IPS-11a (cell line): ENCODE measurements around the gene RIOK3.
"Not testable (repeated sequence)": the region's sequence is repeated elsewhere in the genome, so short reads cannot be mapped to it uniquely, and the experiment has no call there.

Experiments used
- H3K4me3 ChIP-seq: one replicate; pipeline ENCODE4 v1.5.1; 2013; ENCODE audit warnings: low read depth, low read length, control low read depth

The RIOK3 gene

GRCh38 chr18:23495723-23496440 lies 42.8 kb downstream of the RIOK3 start:
- H3K4me3 ChIP-seq: no peak overlapping the region

- no peak overlapping the region for H3K4me3 ChIP-seq
These were observed 45.0 kb downstream of the RIOK3 start for GRCh38 chr18:23498117-23498516.

DNA sequence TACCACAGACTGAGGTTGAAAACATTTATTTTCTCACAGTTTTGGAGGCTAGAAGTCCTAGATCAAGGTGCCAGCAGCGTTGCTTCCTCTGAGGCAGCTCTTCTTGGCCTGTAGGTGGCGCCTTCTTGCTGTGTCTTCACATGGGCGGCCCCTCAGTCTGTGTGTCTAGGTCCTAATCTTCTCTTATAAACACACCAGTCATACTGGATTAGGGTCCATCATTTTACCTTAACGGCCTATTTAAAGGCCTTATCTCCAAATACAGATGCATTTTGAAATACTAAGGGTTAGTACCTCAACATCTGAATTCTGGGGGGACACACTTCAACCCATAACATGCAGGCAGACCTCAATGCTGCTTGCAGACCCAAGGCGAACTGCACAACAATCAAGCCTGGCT lies 45.8 kb downstream of the RIOK3 start:
- no peak overlapping the region for H3K4me3 ChIP-seq

GRCh38 chr18:23499291-23499781 lies 46.2 kb downstream of the RIOK3 start:
- H3K4me3 ChIP-seq: no peak overlapping the region

DNA sequence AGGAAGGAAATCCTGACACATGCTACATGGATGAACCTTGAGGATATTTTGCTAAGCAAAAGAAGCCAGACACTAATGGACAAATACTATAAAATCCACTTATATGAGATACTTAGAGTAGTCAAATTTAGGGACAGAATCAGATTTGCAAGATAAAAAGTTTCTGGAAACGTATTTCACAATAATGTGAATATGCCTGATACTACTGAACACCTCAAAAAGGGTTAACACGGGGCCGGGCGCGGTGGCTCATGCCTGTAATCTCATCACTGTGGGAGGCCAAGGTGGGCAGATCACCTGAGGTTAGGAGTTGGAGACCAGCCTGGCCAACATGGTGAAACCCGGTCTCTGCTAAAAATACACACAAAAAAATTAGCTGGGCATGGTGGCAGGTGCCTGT lies 48.5 kb downstream of the RIOK3 start:
- no peak overlapping the region for H3K4me3 ChIP-seq

DNA sequence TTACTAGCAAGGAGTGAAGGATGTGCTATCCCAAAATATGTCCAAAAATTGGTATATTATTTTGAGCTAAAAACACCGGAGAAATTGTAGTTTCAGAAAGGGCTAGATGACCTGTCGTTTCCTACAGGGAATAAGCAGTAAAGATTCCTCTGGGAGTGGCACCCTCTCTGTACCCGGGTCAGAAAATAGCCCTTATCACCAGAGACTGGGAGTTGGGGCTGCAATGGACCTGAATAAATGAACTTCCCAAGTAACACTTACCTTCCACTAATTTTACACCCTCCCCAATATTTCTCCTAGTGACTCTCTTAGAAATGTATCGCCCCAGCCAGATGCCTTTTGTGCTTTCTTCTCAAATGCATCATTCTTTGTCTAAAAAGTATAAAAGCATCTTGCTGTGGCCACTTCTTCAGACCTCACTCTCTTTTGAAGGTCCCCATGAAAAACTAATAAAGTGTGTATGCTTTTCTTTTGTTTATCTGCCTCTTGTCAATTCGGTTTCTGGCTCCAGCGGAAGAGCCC lies 49.5 kb downstream of the RIOK3 start:
- H3K4me3 ChIP-seq: peak overlapping the region; percentile 72

DNA sequence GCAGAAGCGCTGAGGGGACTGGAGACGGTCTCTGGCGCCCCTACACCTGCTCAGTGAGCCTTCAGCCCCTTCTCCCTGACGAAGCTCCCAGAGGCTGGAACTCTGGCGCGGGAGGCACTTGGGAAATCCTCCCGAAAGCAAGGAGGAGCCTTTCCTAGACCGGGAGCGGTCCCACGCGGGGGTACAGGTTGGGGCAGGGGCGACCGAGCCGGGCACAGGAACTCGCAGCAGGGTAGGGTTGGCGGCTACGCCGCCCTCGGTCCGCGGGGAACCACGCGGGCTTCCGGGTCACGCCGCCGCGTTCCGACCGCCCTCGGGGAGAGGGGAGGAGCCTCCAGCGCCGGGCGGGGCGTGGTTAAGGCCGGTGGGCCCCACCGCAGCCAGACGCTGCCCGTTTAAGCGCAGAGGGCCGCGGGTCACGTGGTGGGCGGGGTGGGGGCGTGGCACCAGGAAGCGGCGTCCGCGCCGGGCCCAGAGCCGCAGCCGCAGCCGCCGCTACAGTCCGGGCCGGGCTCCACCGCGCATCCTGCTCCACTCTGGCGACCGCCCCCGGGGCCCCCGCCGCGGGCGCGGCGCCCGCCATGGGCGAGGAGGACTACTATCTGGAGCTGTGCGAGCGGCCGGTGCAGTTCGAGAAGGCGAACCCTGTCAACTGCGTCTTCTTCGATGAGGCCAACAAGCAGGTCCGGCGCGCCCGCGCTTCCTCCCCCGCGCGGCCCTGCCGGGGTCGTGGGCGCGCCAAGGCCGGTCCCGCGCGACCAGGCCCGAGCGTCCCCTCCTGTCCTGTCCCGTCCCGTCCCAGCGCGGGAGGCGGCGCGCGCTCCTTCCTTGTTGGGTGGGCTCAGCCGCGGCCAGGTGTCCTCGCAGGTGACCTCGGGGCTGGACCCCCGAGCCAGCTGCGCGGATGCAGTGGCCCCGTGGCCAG lies 50.2 kb downstream of the RIOK3 start, which contains the start of gene RMC1:
Gene RMC1, plus strand, starts transcription at position 474 of the 925 bp plus-strand sequence. Its CDS starts 108 bp downstream, at position 582.
- H3K4me3 ChIP-seq: peak within 1 kb of the TSS; percentile 72

DNA sequence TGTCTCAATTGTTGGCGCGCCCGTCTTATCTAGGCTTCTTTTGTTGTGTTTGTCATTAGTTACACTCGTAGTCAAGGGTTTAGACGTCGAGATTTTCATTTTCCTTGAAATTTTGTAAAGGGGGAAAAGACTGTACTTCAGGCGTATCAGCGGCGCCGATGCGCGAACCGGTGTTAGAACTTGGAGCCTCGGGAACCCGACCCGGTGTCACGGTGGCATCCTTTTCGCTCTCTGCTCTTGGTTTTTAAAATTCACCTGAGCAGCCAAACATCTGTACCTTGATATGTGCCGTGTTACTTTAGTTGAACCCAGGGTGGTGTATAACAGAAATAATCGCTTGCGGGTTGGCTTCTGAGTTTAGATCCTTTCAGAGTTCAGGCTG lies 50.9 kb downstream of the RIOK3 start:
- peak overlapping the region; percentile 72 for H3K4me3 ChIP-seq

DNA sequence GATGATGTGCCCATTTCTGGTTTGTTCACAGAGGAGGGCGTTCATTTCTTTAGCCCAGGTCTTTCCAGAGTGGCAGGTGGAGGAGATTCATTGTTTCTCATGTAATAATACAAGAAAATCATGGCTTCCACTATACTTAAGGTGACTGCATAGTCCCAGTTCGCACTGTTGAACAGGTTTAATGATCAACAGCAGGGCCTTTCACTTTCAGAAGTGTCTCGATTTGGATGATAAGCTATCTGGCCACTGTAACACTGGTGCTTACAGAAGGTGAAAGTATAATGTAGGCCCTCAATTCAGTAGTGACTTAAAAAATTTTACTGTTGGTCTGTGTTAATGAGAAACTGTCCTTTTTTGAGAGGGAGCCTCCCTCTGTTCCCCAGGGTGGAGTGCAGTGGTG lies 51.6 kb downstream of the RIOK3 start:
- H3K4me3 ChIP-seq: no peak overlapping the region

- H3K4me3 ChIP-seq: no peak overlapping the region
These were observed 53.3 kb downstream of the RIOK3 start for GRCh38 chr18:23506393-23506792.

- not testable (repeated sequence) for H3K4me3 ChIP-seq
These were observed 57.8 kb downstream of the RIOK3 start for GRCh38 chr18:23510923-23511322.

GRCh38 chr18:23512216-23512615 lies 59.1 kb downstream of the RIOK3 start:
- not testable (repeated sequence) for H3K4me3 ChIP-seq

GRCh38 chr18:23512641-23513040 lies 59.6 kb downstream of the RIOK3 start:
- H3K4me3 ChIP-seq: no peak overlapping the region

GRCh38 chr18:23515911-23516546 lies 62.9 kb downstream of the RIOK3 start:
- no peak overlapping the region for H3K4me3 ChIP-seq

- H3K4me3 ChIP-seq: no peak overlapping the region
These were observed 66.6 kb downstream of the RIOK3 start for GRCh38 chr18:23519734-23520133.

DNA sequence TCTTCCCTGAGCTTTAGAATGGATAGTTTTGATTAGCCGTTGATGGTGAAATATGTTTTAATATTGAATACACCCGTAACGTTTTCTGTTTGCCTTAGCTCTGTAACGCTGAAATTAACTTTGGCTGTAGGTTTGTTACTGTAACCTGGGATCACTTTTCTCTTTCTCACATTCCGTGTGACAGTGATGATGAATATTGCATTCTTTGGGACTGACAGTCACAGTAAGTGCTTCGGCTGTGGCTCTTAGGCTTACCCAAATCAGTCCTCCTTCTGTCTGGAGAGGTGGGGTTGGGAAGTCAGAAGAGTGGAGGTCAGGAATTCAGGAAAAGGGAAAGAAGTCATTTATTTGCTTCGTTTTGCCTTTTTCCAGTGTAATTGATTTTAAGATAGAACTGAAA lies 68.2 kb downstream of the RIOK3 start:
- no peak overlapping the region for H3K4me3 ChIP-seq

DNA sequence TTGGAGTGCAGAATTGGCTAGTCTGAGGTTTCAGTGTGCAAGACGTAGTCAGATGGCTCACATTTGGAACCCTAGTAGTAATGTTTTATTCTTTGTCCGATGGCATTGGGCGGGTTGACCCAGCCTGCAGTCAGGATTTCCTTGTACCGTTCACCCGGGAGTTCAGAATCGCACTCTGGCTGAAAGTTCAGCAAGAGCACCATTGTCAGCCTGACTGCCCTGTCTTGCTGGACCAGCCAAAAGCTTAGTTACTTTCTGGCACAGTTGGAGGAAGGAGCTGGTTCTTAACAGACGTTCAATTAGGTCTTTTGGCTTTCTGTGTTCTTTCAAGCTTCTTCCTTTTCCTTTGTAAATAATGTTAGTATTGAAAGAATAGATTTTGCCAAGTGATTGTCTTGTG lies 68.8 kb downstream of the RIOK3 start:
- no peak overlapping the region for H3K4me3 ChIP-seq

DNA sequence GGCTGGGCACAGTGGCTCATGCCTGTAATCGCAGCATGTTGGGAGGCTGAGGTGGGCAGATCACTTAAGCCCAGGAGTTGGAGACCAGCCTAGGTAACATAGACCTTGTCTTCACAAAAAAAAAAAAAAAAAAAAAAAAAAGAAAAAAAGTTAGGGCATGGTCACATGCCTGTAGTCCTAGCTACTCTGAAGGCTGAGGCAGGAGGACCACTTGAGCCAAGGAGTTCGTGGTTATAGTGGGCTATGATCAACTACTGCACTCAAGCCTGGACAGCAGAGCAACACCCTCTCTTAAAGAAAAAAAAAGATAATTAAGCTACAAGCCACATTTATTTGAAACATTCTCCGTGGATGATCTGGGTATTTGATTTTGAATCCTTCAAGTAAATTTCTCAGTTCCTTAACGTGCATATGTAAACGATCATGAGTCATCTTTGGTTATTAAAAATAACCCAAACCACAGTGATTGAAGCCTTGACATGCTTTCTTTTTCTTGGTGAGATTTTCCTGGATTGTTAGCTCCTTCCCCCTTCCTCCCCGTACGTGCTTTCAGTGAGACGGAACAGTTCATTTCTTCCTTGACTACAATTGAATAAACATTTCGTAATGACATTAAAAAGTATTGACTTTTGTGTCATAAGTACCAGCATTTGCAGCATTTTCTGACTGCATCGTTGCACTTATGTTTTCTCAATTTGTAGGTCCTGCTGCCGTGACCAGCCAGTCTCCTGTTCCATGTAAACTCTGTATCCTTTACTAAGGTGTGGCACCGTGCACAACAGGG lies 70.5 kb downstream of the RIOK3 start:
- no peak overlapping the region for H3K4me3 ChIP-seq

- no peak overlapping the region for H3K4me3 ChIP-seq
These were observed 71.2 kb downstream of the RIOK3 start for GRCh38 chr18:23524213-23524707.

DNA sequence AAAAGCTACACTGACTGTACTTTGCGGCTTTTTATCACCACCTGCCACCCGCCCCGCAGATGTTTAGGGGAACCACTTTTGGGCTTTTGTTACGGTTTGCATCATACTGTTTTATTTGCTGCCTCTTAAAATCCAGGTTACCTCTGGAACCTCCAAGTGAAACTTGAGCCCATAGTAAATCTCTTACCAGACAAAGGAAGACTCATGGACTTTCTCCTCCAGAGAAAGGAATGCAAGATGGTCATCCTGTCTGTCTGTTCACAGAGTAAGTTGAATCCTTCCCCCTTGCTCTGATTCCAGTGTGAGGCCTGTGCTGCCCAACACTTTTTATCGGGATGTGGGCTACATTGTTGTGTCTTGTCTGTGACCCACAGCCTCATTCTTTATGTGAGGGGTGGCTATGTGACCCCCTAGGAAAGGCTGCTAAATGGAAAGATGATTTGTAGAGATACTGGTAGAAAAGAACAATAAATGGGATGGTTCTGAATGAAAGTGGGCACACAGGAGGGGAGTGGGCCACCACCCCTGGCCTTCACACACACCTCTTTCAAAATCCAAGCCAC lies 73.5 kb downstream of the RIOK3 start:
- no peak overlapping the region for H3K4me3 ChIP-seq
